Suprapubic skin (tissue), 4 donors: ENCODE data around the gene ATAD5.

Experiments used
- CTCF ChIP-seq, 2 donors: fragments of 200-600 bp in 1 of 2; fragments of 450-650 bp in 1 of 2; sonication (generic) in 1 of 2; IDR thresholded peaks; one replicate each; pipeline ENCODE4 v1.5.1; 2016 to 2019; ENCODE audit warnings: antibody characterized with exemption in 2 of 2, mild to moderate bottlenecking in 1 of 2, moderate library complexity in 1 of 2
- EP300 ChIP-seq: sonication (generic); formaldehyde crosslinking; IDR thresholded peaks from one replicate; pipeline ENCODE4 v1.6.1; 2017; ENCODE audit warnings: antibody characterized with exemption
- POLR2A ChIP-seq, 2 donors: fragments of 450-650 bp; IDR thresholded peaks; one replicate each; pipeline ENCODE4 v1.6.1; 2017; ENCODE audit warnings: antibody characterized with exemption in 2 of 2, mild to moderate bottlenecking in 2 of 2, moderate library complexity in 2 of 2
- POLR2AphosphoS5 ChIP-seq, 3 donors: sonication (generic); formaldehyde crosslinking; IDR thresholded peaks; one replicate each; pipeline ENCODE4 v1.6.1; 2017; ENCODE audit warnings: antibody characterized with exemption in 3 of 3

GRCh38 chr17:30788918-30789317 is 42.8 kb upstream of the ATAD5 start:
- no peak for TF ChIP-seq POLR2A (IDR thresholded peaks at IDR 0.05)
- no peak for TF ChIP-seq CTCF (IDR thresholded peaks at IDR 0.05)
- TF ChIP-seq POLR2AphosphoS5 (IDR thresholded peaks at IDR 0.05): no peak
- no peak for TF ChIP-seq EP300
